ENCODE results near the gene USF2.
"Not testable (repeated sequence)": the region's sequence is repeated elsewhere in the genome, so short reads cannot be mapped to it uniquely, and the experiment has no call there.

USF2 gene

GRCh38 chr19:35228177-35228930 lies 40.4 kb upstream of the USF2 start, which contains the start of gene FAM187B:
TSS of gene FAM187B (minus strand) at chr19:35228739. CDS start at chr19:35228680, 59 bp downstream.
- H3K27ac ChIP-seq: no peak within 1 kb of the TSS
- no peaks in the 10 kb centered on the region for H3K27me3 ChIP-seq (replicated peaks)
- DNase-seq: no peak
- in situ Hi-C loops (cut with HindIII; ENCODE audit: low pct_ligation_motif_present, low sequenced_read_pairs): no loop called here
- no peak within 1 kb of the TSS for H3K4me3 ChIP-seq (ENCODE audit: low read depth, low read length)
- no peaks in the 10 kb centered on the region for H3K36me3 ChIP-seq (replicated peaks)
- no peak for TF ChIP-seq CTCF (IDR thresholded peaks at IDR 0.05; ENCODE audit: low read depth, low read length, missing control alignments)

GRCh38 chr19:35229601-35230000 lies 39.2 kb upstream of the USF2 start:
- TF ChIP-seq CTCF (IDR thresholded peaks at IDR 0.05; ENCODE audit: low read depth, low read length, missing control alignments): no peak
- in situ Hi-C loops (cut with HindIII; ENCODE audit: low pct_ligation_motif_present, low sequenced_read_pairs): no loop called here
- no peaks in the 10 kb centered on the region for H3K27me3 ChIP-seq (replicated peaks)
- H3K4me3 ChIP-seq (ENCODE audit: low read depth, low read length): no peak overlapping the region
- no peak overlapping the region for H3K27ac ChIP-seq
- no peaks in the 10 kb centered on the region for H3K36me3 ChIP-seq (replicated peaks)
- no peak for DNase-seq

- TF ChIP-seq CTCF (IDR thresholded peaks at IDR 0.05; ENCODE audit: low read depth, low read length, missing control alignments): no peak
- no peak for DNase-seq
- Histone ChIP-seq H3K27ac (no peak overlapping the region), H3K27me3 (replicated peaks) (no peaks in the 10 kb centered on the region), H3K4me3 (ENCODE audit: low read depth, low read length) (no peak overlapping the region), H3K36me3 (replicated peaks) (no peaks in the 10 kb centered on the region)
- in situ Hi-C loops (cut with HindIII; ENCODE audit: low pct_ligation_motif_present, low sequenced_read_pairs): no loop called here
Measured at GRCh38 chr19:35231956-35232645, 36.7 kb upstream of the USF2 start.

GRCh38 chr19:35232912-35233311 lies 35.9 kb upstream of the USF2 start:
- H3K27ac ChIP-seq: no peak overlapping the region
- in situ Hi-C loops (cut with HindIII; ENCODE audit: low pct_ligation_motif_present, low sequenced_read_pairs): no loop called here
- no peak for TF ChIP-seq CTCF (IDR thresholded peaks at IDR 0.05; ENCODE audit: low read depth, low read length, missing control alignments)
- H3K36me3 ChIP-seq (replicated peaks): no peaks in the 10 kb centered on the region
- no peak overlapping the region for H3K4me3 ChIP-seq (ENCODE audit: low read depth, low read length)
- no peaks in the 10 kb centered on the region for H3K27me3 ChIP-seq (replicated peaks)
- no peak for DNase-seq

- TF ChIP-seq CTCF (IDR thresholded peaks at IDR 0.05; ENCODE audit: low read depth, low read length, missing control alignments): peak; percentile 1
- no peak for DNase-seq
- Histone ChIP-seq H3K27me3 (replicated peaks) (no peaks in the 10 kb centered on the region), H3K27ac (no peak overlapping the region), H3K4me3 (ENCODE audit: low read depth, low read length) (no peak overlapping the region), H3K36me3 (replicated peaks) (no peaks in the 10 kb centered on the region)
- in situ Hi-C loops (cut with HindIII; ENCODE audit: low pct_ligation_motif_present, low sequenced_read_pairs): no loop called here
Measured at GRCh38 chr19:35236638-35237400, 31.9 kb upstream of the USF2 start.

- DNase-seq; H3K27ac ChIP-seq; H3K36me3 ChIP-seq (replicated peaks); H3K4me3 ChIP-seq (ENCODE audit: low read depth, low read length); H3K27me3 ChIP-seq (replicated peaks); in situ Hi-C loops (cut with HindIII; ENCODE audit: low pct_ligation_motif_present, low sequenced_read_pairs): not testable (repeated sequence)
Measured at GRCh38 chr19:35239597-35239996, 29.2 kb upstream of the USF2 start.

Data from brain microvascular endothelial cell (primary cell).